ENCODE data around the gene PRPF40B.

Gene PRPF40B

DNA sequence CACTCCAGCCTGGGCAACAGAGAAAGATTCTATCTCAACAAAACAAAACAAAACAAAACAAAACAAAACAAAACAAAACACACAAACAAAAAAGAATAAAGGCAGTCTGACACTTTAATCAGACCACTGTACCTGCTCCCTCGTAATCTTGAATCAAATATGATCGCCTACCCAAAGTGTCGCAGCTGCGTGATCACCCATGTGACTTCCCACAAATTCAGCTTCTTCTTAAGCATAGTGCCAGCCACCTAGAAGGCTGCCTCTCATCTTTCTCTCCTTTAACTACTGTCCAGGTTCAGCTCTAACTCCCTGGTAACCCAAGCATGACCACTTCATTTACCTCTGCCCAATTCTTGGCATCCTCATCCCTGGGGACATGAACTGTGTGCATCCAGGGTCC lies 46.4 kb downstream of the PRPF40B start:
- H3K79me2 ChIP-seq (ENCODE audit: insufficient read depth, low read length) = 0 out of 2 replicates have a peak, but pooled peaks cover 4% of the 10 kb centered on the region

DNA sequence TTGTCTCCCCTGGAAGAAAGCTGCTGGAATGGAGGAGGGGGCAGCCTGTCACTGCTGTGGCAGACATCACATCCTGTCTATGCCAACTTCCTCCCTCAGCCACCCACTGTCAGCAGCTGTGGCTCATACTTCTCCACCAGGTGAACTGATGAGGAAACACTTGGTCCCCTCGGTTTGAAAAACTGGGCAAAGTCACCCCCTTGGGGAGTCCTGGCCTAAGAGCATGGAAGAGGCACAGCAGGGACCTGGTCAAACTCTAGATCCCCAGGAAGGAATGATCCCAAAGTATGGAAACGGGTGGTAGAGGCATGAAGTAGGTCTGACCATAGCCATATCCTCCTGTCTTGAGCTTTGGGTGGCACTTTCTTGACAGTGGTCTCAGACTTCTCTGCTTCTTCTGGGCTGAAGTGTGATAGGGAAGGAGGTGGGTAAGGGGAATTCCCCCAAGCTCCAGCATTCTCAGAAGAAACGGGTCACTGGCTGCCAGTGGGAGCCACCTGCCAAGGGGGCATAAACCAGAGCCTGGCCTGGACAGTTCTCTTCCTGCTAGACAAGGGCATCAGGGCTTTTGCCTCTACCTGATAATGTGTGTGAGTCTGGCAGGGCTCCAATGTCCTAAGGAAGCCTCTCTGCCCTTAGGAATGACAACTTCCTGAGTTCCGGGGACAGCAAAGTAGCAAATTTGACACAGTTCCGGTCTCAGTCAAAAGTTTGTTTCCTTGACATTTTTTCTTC lies 47.8 kb downstream of the PRPF40B start:
- Histone ChIP-seq H3K27ac (ENCODE audit: low read depth, low read length) (peak overlapping the region; percentile 87), H3K9me2 (replicated peaks; ENCODE audit: insufficient read depth, low read length) (no peaks in the 10 kb centered on the region), H3K4me2 (ENCODE audit: low read depth, low read length, poor library complexity, severe bottlenecking) (peak overlapping the region; percentile 50), H3K79me2 (ENCODE audit: insufficient read depth, low read length) (0 out of 2 replicates have a peak, but pooled peaks cover 4% of the 10 kb centered on the region), H3K4me3 (ENCODE audit: insufficient read depth, low read length, poor library complexity, severe bottlenecking) (no peak overlapping the region), H3F3A (ENCODE audit: insufficient read depth) (peaks cover 23% of the 10 kb centered on the region), H3K9me3 (ENCODE audit: insufficient read depth, low read length) (no peaks in the 10 kb centered on the region), H3K27me3 (ENCODE audit: low read length) (no peaks in the 10 kb centered on the region), H4K20me1 (ENCODE audit: low read depth, low read length) (no peaks in the 10 kb centered on the region), H2AFZ (ENCODE audit: low read depth, low read length, severe bottlenecking) (no peak overlapping the region), H3K9ac (ENCODE audit: low read length) (peak overlapping the region; percentile 47), H3K36me3 (ENCODE audit: low read length) (no peaks in the 10 kb centered on the region)
- TF ChIP-seq, protein P1, sequence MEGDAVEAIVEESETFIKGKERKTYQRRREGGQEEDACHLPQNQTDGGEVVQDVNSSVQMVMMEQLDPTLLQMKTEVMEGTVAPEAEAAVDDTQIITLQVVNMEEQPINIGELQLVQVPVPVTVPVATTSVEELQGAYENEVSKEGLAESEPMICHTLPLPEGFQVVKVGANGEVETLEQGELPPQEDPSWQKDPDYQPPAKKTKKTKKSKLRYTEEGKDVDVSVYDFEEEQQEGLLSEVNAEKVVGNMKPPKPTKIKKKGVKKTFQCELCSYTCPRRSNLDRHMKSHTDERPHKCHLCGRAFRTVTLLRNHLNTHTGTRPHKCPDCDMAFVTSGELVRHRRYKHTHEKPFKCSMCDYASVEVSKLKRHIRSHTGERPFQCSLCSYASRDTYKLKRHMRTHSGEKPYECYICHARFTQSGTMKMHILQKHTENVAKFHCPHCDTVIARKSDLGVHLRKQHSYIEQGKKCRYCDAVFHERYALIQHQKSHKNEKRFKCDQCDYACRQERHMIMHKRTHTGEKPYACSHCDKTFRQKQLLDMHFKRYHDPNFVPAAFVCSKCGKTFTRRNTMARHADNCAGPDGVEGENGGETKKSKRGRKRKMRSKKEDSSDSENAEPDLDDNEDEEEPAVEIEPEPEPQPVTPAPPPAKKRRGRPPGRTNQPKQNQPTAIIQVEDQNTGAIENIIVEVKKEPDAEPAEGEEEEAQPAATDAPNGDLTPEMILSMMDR (IDR thresholded peaks at IDR 0.05; ENCODE audit: insufficient read depth, low read length, poor library complexity, severe bottlenecking) = no peak

More for the DNA sequence above, 46.4 kb downstream of the PRPF40B start:
- H2AFZ ChIP-seq (ENCODE audit: low read depth, low read length, severe bottlenecking) = no peak overlapping the region
- H3K4me3 ChIP-seq (ENCODE audit: insufficient read depth, low read length, poor library complexity, severe bottlenecking) = no peak overlapping the region
- H3K36me3 ChIP-seq (ENCODE audit: low read length) = no peaks in the 10 kb centered on the region
- H3K9me2 ChIP-seq (replicated peaks; ENCODE audit: insufficient read depth, low read length) = no peaks in the 10 kb centered on the region
- H3F3A ChIP-seq (ENCODE audit: insufficient read depth) = peaks cover 23% of the 10 kb centered on the region
- TF ChIP-seq EZH2phosphoT487 (conservative IDR thresholded peaks at IDR 0.05; ENCODE audit: low read length) = no peak
- TF ChIP-seq, protein P1 (IDR thresholded peaks at IDR 0.05; ENCODE audit: insufficient read depth, low read length, poor library complexity, severe bottlenecking) = no peak
- H4K20me1 ChIP-seq (ENCODE audit: low read depth, low read length) = no peaks in the 10 kb centered on the region
- no peaks in the 10 kb centered on the region for H3K27me3 ChIP-seq (ENCODE audit: low read length)
- peak overlapping the region; percentile 87 for H3K27ac ChIP-seq (ENCODE audit: low read depth, low read length)
- H3K9me3 ChIP-seq (ENCODE audit: insufficient read depth, low read length) = no peaks in the 10 kb centered on the region
- no peak overlapping the region for H3K9ac ChIP-seq (ENCODE audit: low read length)
- peak overlapping the region; percentile 50 for H3K4me2 ChIP-seq (ENCODE audit: low read depth, low read length, poor library complexity, severe bottlenecking)

DNA sequence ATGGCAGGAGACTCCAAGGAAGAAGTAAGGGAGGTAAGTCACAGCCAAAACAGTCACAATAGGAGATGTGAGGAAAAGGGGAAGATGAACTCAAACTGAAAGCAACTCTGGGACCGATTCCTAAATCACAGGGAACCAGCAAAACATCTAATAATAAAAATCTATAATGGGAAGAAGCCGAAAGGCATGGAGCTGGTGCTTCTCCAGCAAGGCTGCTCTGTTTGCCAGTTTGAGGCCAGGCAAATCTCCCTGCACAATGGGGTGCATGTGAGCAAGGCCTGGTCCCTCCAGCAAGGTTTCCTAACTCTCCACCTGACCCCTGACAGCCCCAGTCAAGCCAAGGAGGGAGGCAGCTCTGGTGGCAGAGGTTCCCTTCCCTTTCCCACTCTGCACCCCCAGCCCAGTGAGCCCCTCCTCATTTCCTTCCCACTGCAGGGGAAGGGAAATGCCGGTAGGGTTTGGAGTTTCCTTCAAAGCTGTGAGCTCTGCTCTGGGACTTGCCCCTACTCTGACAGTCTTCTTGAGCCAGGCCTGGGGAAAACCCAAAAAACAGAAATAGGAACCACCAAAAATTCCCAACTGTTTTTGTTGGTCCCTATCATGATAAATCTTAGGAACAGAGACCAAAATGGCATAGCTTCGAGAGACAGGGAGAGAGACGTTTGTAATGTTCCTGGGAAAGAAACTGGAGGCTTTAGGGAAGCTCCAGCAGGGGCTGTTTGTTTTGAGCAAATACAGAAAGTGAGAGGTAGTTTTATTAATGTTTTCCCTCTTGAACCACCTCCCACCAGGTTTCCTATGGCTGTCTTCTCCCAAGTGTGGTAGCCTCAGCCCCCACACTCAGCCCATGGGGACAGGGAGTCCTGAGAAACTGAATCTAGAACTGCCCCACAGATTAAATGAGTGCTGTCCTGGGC lies 49.2 kb downstream of the PRPF40B start:
- TF ChIP-seq, protein P1 (IDR thresholded peaks at IDR 0.05; ENCODE audit: insufficient read depth, low read length, poor library complexity, severe bottlenecking) = no peak
- TF ChIP-seq EZH2phosphoT487 (conservative IDR thresholded peaks at IDR 0.05; ENCODE audit: low read length) = no peak
- Histone ChIP-seq H3K9me3 (ENCODE audit: insufficient read depth, low read length) (no peaks in the 10 kb centered on the region), H3F3A (ENCODE audit: insufficient read depth) (peaks cover 23% of the 10 kb centered on the region), H3K27ac (ENCODE audit: low read depth, low read length) (peak overlapping the region; percentile 87; the same call in 1 of the 2 replicates), H3K4me3 (ENCODE audit: insufficient read depth, low read length, poor library complexity, severe bottlenecking) (no peak overlapping the region), H3K4me2 (ENCODE audit: low read depth, low read length, poor library complexity, severe bottlenecking) (no peak overlapping the region), H3K36me3 (ENCODE audit: low read length) (no peaks in the 10 kb centered on the region), H3K27me3 (ENCODE audit: low read length) (no peaks in the 10 kb centered on the region), H3K9me2 (replicated peaks; ENCODE audit: insufficient read depth, low read length) (no peaks in the 10 kb centered on the region), H3K79me2 (ENCODE audit: insufficient read depth, low read length) (0 out of 2 replicates have a peak, but pooled peaks cover 4% of the 10 kb centered on the region), H2AFZ (ENCODE audit: low read depth, low read length, severe bottlenecking) (no peak overlapping the region), H3K9ac (ENCODE audit: low read length) (0 out of 2 replicates have a peak overlapping the region, but pooled peaks have one; percentile 47), H4K20me1 (ENCODE audit: low read depth, low read length) (no peaks in the 10 kb centered on the region)
